NCI-H2227 (cell line): ENCODE measurements around the gene PSMD12.
A peak's percentile ranks its signal among the peaks of the same experiment; 100 is the strongest.
"Not testable (repeated sequence)": the region's sequence is repeated elsewhere in the genome, so short reads cannot be mapped to it uniquely, and the experiment has no call there.

Experiments
- DNase-seq: peaks from one replicate; lab custom pipeline; 2025; ENCODE audit not compliant: unreplicated experiment; lab: John Stamatoyannopoulos, UW

PSMD12 gene

DNA sequence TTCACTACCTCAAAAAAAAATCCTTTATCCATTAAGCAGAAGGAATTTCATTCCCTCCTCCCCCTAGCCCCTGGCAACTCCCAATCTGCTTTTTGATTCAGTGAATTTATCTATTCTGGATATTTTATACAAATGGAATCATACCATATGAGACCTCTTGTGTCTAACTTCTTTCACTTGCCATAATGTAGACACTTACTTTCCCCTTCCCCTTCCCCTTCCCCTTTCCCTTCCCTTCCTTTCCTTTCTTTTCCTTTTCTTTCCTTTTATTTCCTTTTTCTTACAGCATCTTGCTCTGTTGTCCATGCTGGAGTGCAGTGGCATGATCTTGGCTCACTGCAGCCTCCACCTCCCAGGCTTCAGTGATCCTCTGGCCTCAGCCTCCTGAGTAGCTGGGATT is 50.5 kb downstream of the PSMD12 start:
- DNase-seq = no peak

DNA sequence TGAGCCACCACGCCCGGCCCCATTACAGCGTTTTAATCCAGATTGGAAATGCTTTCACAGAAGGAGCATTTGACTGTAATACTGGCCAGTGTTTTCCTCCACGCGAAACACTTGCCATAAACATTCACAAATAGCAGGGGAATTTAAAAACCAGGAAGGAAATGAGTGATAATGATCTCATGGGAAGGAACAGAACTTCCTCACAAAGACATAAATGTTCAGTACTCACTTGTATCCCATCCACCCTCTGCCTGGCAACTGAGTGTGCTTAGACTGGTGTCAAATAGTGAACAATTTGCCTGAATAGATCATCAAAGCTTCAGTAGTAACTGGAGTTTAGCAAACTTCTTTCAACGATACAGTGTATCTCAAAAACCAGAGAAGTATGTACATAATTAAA is 54.1 kb downstream of the PSMD12 start:
- DNase-seq = no peak

DNA sequence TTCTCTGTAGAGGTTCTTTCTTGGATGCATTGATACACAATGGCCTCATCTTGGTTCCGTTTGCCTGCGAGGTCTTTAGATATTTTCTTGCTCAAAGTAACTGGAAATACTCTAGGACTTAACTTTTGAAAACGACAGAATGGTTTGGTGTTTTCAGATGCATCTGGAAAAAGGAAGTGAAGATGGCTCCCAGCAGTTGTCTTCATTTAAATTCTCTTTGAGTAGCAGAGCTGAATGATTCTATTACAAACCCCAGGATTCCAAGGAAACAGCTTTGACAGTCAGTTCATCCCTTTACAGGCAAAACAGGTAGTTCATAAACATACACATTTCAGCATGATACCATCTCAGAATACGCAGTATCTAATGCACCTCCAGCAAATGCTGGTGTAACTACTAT is 54.8 kb downstream of the PSMD12 start:
- DNase-seq = no peak

DNA sequence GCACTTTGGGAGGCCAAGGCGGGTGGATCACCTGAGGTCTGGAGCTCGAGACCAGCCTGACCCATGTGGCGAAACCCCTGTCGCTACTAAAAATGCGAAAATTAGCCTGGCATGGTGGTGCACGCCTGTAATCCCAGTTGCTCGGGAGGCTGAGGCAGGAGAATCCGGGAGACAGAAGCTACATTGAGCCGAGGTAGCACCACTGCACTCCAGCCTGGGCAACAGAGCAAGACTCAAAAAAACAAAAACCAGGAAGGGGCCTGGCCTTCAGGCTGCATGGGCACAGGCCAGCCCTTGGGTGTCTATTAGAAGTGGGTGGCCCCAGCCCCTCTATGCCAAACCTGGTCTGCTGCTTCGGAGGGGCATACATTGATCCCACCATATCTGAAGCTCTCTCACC is 56.0 kb downstream of the PSMD12 start:
- no peak for DNase-seq

DNA sequence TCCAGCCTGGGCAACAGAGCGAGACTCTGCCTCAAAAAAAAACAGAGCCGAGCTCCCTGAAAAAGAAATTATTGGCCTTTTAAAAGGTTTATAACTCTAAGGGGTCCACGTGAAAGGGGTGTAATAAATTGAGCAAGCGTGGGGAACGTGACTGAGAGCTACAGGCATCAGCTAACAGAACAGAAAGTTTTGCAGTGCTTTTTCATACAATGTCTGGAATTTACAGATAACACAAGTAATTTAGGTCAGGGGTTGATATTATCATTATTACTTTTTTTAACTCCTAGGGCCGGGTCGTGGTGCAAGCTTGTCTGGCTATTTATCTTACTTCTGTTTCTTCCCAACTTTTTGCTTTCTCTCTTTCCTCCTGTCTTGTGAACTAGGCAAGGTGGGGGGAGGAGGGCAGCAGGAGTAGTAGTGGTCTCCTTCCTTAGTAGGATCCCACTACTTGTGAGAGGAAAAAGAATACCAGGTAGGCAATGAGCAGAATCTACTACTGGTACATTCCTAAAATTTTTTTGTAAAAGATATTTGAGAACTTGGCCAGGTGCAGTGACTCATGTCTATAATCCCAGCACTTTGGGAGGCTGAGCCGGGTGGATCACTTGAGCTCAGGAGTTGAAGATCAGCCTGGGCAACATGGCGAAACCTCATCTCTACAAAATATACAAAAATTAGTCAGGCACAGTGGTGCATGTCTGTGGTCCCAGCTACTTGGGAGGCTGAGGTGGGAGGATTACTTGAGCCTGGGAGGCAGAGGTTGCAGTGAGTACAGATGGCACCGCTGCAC is 60.7 kb downstream of the PSMD12 start:
- not testable (repeated sequence) for DNase-seq

DNA sequence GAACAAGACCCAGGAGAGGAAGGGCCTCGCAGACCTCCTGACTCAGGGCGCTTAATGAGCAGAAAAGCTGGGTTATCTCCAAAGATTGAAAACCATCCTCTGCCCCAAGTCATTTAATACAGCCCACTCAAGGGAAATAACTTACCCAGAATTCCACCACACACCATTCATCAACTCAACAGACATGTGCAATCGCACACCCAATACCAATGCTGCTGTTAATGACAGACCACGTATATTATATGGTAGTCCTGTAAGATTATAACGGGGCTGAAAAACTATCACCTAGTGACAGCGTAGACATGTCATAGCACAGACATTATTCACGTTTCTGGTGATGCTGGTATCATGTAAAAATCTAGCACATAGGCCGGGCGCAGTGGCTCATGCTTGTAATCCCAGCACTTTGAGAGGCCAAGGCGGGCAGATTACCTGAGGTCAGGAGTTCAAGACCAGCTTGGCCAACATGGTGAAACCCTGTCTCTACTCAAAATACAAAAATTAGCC is 68.9 kb downstream of the PSMD12 start:
- DNase-seq = no peak

DNA sequence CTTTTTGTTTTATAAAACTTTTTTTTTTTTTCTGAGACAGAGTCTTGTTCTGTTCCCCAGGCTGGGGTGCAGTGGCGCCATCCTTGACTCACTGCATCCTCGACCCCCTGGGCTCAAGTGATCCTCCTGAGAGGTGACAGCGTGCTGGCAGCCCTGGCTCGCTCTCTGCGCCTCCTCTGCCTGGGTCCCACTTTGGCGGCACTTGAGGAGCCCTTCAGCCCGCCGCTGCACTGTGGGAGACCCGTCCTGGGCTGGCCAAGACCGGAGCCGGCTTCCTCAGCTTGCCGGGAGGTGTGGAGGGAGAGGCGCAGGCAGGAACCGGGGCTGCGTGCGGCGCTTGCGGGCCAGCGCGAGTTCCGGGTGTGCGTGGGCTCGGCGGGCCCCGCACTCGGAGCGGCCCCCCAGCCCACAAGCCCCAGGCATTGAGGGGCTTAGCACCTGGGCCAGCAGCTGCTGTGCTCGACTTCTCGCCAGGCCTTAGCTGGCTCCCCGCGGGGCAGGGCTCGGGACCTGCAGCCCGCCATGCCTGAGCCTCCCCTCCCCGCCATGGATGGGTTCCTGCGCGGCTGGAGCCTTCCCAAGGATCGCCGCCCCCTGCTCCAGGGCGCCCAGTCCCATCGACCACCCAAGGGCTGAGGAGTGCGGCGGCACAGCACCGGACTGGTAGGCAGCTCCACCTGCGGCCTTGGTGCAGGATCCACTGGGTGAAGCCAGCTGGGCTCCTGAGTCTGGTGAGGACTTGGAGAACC is 71.8 kb downstream of the PSMD12 start:
- no peak for DNase-seq

DNA sequence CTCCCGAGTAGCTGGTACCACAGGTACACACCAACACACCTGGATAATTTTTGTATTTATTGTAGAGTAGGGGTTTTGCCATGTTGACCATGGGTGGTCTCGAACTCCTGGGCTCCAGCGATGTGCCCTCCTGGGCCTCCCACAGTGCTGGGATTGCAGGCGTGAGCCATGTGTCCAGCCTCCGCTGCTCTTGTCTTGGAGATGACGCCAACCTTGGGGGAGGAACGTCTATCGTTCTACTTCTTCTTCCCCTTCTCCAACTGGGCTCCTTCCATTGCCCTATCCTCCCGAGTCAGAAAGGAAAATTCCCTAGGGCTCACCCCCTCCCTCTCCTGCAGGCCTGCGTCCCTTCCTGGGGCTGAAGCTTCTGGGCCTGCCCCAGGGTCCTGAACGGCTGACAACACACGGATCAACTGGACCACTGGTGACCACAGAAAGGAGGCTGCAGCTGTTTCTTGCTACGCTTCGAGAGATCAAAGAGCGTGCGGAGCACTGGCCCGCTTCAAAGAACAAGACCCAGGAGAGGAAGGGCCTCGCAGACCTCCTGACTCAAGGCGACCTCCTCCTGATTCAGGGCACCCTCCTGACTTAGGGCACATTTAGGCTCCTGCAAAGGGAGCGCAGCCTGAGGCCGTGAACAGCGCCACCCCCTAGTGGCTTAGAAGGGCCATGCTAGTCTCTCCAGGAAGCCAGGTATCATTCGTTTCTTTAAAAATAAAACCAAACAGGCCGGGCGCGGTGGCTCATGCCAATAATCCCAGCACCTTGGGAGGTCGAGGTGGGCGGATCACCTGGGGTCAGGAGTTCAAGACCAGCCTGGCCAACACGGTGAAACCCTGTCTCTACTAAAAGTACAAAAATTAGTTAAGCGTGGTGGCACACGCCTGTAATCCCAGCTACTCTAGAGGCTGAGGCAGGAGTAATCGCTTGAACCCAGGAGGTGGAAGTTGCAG is 72.8 kb downstream of the PSMD12 start:
- no peak for DNase-seq

DNA sequence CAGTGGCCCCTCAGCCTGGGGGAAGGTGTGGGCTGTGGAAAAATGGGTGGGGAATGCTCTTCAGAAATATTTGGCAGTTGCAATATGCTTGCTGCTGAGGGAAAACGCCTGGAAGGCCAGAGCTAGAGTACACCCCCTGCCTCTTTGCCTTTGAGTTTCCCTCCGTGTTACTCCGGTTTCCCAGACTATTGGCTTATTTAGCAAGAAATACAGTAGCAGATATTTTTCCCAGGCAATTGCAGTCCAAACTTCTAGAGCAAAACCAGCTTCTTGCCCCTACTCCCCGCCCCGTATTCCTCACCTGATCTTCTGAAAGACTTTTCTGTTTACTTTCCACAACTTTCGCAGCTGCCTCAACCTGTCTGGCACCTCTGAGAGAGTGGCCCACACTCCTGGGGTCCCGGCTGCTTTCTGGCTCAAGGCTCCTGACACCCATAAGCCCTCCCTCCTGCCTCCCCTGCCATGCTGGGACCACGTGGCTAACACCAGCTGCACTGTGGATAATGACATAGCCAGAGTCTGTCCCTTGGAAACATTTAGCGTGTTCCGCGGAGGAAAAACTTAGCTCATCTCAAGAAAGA is 75.6 kb downstream of the PSMD12 start:
- no peak for DNase-seq

DNA sequence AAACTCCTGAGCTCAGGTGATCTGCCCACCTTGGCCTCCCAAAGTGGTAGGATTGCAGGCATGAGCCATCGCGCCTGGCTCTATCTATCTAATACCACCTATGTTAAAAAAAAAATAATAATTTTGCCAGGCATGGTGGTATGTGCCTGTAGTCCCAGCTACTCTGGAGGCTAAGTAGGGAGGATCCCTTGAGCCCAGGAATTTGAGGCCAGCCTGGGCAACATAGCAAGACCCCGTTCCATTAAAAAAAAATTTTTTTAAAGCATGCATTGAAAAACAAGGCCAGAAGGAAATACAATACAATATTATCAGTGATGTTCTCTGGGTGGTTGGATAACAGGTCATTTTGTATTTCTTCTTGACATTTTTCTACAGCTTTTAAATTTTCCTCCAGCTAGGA is 76.1 kb downstream of the PSMD12 start:
- DNase-seq = no peak

DNA sequence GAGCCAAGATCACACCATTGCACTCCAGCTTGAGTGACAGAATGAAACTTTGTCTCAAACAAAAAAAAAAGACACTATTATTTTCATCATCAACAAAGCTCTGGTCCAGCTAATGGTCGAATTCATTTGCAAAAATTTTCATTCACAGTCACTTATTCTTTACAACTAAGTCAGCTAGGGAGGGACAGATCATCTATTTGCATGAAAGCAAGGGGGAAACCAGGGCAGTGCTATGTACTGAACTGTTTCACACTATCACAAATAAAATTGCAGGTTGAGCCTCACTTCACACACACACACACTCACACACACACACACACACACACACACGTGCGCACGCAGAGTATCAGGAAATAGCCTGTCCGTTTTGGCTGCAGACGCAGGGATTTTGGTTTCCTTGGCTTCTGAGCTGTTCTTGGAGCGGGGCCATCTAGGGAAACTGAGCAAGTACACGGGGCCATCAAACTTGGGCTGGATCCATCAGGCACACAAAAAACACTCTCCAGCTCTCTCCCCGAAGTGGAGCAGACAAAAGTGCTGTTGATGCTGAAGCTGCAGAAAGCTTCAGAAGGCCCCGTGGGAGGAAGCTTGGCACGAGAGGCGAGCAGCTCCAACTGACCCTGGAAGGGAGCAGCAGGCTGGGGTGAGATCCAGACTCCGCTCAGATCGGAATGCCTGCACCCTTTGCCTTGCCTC is 77.0 kb downstream of the PSMD12 start:
- DNase-seq = peak; percentile 46
